Measurements from ENCODE around the gene NME2.

The NME2 gene

DNA sequence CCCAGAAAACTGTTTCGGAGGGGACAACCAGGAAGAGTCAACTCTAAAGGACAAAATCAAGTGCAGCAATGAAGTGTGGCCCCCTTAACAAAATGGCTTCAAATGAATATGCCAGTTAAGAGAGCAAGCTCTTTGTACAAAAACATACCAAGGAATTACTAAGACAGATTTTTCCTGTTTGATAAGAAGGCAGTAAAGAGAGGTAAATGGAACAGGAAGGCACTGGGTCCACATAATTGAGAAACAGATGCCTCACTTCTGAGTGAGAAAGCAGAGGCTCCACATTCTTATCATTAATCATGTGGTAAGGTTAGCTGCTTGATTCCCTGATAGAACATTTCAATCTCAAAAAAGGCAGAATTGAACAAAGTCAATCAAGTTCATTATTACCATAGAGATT lies 48.7 kb downstream of the NME2 start:
- DNase-seq, result no peak

DNA sequence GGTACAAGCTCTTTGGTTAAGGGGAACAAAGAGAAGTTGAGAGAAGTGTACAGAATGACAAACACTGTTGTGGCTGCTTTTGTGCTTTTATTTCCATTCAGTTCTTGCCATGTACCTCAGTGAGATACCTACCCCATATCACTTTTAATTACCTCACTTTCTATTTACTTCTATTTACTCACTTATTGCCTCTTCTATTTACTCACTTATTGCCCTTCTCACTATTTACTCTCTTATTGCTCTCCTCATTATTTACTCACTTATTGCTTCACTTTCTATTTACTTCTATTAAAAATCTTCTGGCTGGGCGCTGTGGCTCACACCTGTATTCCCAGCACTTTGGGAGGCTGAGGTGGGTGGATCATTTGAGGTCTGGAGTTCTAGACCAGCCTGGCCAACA lies 51.7 kb downstream of the NME2 start:
- no peak for DNase-seq

DNA sequence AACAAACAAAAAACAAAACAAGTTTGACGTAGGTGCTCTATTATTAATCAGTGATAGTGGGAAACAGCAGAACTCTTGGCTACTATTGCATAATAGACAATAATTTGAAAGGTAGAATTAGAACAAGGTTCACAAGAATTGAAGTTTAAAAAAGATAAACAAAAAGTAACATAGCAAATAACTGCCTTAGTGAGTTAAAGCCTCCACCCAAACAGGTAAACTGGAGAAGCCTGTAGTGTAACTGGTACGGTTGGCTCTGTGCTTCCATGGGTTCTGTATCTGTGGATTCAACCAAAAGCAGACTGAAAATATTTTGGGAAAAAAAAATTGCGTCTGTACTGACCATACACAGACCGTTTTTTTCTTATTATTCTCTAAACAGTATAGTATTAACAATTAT lies 55.1 kb downstream of the NME2 start:
- DNase-seq, result no peak
